Body of pancreas (tissue), 4 donors: Measurements from ENCODE around the gene C19orf73. TPM values are rescaled to one million over a fixed set of nuclear protein-coding genes. Genes with fewer than 3 reads are reported as not detected.
A peak's percentile ranks its signal among the peaks of the same experiment; 100 is the strongest.

Source experiments
- ATAC-seq: fragments of 150-250 bp; one replicate; pipeline ENCODE4 v1.9.1; 2016
- DNase-seq, 4 donors: peaks; one replicate each; pipeline ENCODE4 v3.0.0-alpha.2; 2019
- H3K27ac ChIP-seq, 4 donors: fragments of 200-600 bp; sonication (generic); 1 replicate in 3 of 4; 2 replicates in 1 of 4; pipeline versions ENCODE4 v1.5.1 to v1.6.1; 2016 to 2019; ENCODE audit warnings: mild to moderate bottlenecking in 1 of 4, mixed read lengths in 1 of 4, moderate library complexity in 1 of 4
- H3K27me3 ChIP-seq, 2 donors: fragments of 200-600 bp; sonication (generic); one replicate each; pipeline ENCODE4 v1.6.0; 2016; ENCODE audit warnings: mild to moderate bottlenecking in 1 of 2
- H3K36me3 ChIP-seq, 2 donors: fragments of 200-600 bp; sonication (generic); replicated peaks in 1 of 2; 2 replicates each; pipeline ENCODE4 v1.5.1; 2016; ENCODE audit warnings: low read depth in 2 of 2; ENCODE audit not compliant: insufficient read depth in 1 of 2
- H3K4me1 ChIP-seq: fragments of 200-600 bp; sonication (generic); one replicate; pipeline ENCODE4 v1.6.0; 2016
- H3K4me3 ChIP-seq, 2 donors: fragments of 200-600 bp; sonication (generic); 1 replicate in 1 of 2; 2 replicates in 1 of 2; pipeline ENCODE4 v1.5.1; 2016 to 2019
- H3K9me3 ChIP-seq, 3 donors: fragments of 200-600 bp; sonication (generic); 1 replicate in 2 of 3; 2 replicates in 1 of 3; pipeline ENCODE4 v1.5.1; 2016
- CTCF ChIP-seq, 7 experiments: fragments of 450-650 bp in 4 of 7; fragments of 200-600 bp in 3 of 7; sonication (generic) in 3 of 7; IDR thresholded peaks; one replicate each; pipeline ENCODE4 v1.5.1; 2016 to 2019; ENCODE audit warnings: antibody characterized with exemption in 7 of 7
- POLR2A ChIP-seq, 3 donors: fragments of 450-650 bp; IDR thresholded peaks; one replicate each; pipeline ENCODE4 v1.6.1; 2016; ENCODE audit warnings: antibody characterized with exemption in 3 of 3, mild to moderate bottlenecking in 2 of 3
- WGBS, 2 donors: methylation state at CpG; one replicate each; pipeline ENCODE4 v1.1.5; 2017; 5-methylcytosine and 5-hydroxymethylcytosine counted together
- intact Hi-C: fragments of 100-400 bp; cut with DNase I; formaldehyde crosslinking; loops from one replicate; pipeline ENCODE4 v1.15.1; 2023
- total RNA-seq, 2 donors: library from RNA; depleted of rRNA; stranded (reverse); fragments of >200 nt; gene quantifications; one replicate each; pipeline ENCODE4 v1.1.0, GENCODE V29; 2016

Gene C19orf73
- total RNA-seq, 2 donors from 2014 or later, result 2.3 TPM; not detected in 1

- 91 to 93% methylated on average over 6 of the region's 6 CpGs for WGBS, 2 donors
- Histone ChIP-seq H3K4me1 (peaks cover 26% of the 10 kb centered on the region), H3K27me3 (no peaks in the 10 kb centered on the region), H3K9me3 (no peaks in the 10 kb centered on the region), H3K4me3 (no peak overlapping the region), H3K27ac (no peak overlapping the region), H3K36me3 (peaks cover 10 to 23% of the 10 kb centered on the region in 2 donors)
- no peak for DNase-seq
- intact Hi-C loops, result loop anchor here (10.0 kb wide), 1 partner anchor 52 kb away; no protein-coding TSS in a partner anchor
- TF ChIP-seq POLR2A (IDR thresholded peaks at IDR 0.05) (no peak), CTCF (IDR thresholded peaks at IDR 0.05) (no peak)
- ATAC-seq, result no peak
Measured at GRCh38 chr19:49092686-49093085, 26.3 kb downstream of the C19orf73 start.

DNA sequence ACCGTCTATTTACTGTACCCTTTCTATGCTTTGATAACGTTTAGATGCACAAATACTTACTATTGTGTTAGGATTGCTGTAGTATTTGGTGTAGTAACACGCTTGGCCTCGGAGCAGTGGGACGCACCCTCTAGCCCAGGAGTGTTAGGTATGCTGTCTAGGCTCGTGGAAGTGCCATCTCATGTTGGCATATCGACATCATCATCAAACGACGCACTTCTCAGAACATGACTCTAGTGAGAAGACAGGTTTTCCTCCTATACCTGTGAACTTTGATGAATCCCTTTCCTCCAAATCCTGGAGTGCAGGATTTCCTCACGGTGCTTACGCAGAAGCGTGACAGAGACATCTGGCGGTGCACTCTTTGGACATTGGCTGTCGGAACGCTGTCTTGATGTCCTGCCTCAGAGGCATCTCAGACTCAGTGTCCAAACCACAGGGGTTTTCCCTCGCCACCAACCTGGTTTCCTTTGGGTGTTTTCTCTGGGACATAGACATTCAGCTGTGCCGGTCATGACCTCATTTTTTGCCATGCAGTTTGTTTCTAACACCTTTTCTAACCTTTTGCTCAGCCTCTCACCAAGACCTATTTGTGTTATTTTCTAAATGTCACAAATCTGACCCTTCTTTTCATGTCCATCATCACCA is 27.4 kb downstream of the C19orf73 start:
- Histone ChIP-seq H3K27ac (no peak overlapping the region), H3K4me3 (no peak overlapping the region), H3K27me3 (no peaks in the 10 kb centered on the region), H3K4me1 (peaks cover 33% of the 10 kb centered on the region), H3K9me3 (no peaks in the 10 kb centered on the region), H3K36me3 (peaks cover 10 to 23% of the 10 kb centered on the region in 2 donors)
- WGBS, 2 donors, result 83 to 91% methylated on average over 17 of the region's 17 CpGs
- DNase-seq, result no peak
- no peak for ATAC-seq
- intact Hi-C loops, result loop anchor here (10.0 kb wide), 1 partner anchor 53 kb away; no protein-coding TSS in a partner anchor
- no peak for TF ChIP-seq POLR2A (IDR thresholded peaks at IDR 0.05)
- TF ChIP-seq CTCF (IDR thresholded peaks at IDR 0.05), result no peak

DNA sequence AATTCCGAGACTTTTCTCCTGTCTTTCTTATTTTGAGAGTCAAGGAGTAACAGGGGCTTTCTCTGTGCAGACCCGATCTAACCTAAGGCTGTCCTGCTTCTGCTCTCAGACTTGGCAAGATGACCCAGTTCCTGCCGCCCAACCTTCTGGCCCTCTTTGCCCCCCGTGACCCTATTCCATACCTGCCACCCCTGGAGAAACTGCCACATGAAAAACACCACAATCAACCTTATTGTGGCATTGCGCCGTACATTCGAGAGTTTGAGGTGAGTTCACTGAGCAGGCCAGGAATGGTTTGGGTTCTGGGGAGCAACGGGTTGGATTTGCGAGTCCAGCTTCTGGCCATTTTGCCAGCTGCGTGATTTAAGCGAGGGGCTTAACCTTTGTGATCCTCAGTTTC is 32.6 kb downstream of the C19orf73 start:
- no peak for TF ChIP-seq POLR2A (IDR thresholded peaks at IDR 0.05)
- no peak for TF ChIP-seq CTCF (IDR thresholded peaks at IDR 0.05)
- Histone ChIP-seq H3K27ac (peak overlapping the region in 2 of 4 donors; percentile 79 to 84), H3K4me1 (peaks cover 49% of the 10 kb centered on the region), H3K36me3 (peaks cover 7 to 13% of the 10 kb centered on the region in 2 donors), H3K4me3 (peak overlapping the region; percentile 50 to 71), H3K9me3 (no peaks in the 10 kb centered on the region), H3K27me3 (no peaks in the 10 kb centered on the region)
- intact Hi-C loops, result no loop called here
- ATAC-seq, result no peak
- no peak for DNase-seq
- 11 to 14% methylated on average over 11 of the region's 11 CpGs for WGBS, 2 donors

GRCh38 chr19:49085868-49086232 is 33.1 kb downstream of the C19orf73 start:
- intact Hi-C loops, result no loop called here
- H3K27ac ChIP-seq, result peak overlapping the region in 3 of 4 donors; percentile 79 to 84 (median 84)
- no peaks in the 10 kb centered on the region for H3K27me3 ChIP-seq
- no peak for TF ChIP-seq CTCF (IDR thresholded peaks at IDR 0.05)
- no peak for TF ChIP-seq POLR2A (IDR thresholded peaks at IDR 0.05)
- no peaks in the 10 kb centered on the region for H3K9me3 ChIP-seq
- WGBS, 2 donors, result 1% methylated on average over 14 of the region's 14 CpGs
- H3K36me3 ChIP-seq, result peaks cover 7 to 11% of the 10 kb centered on the region in 2 donors
- H3K4me3 ChIP-seq, result peak overlapping the region; percentile 50 to 71
- DNase-seq (no peak), ATAC-seq (no peak)
- peaks cover 49% of the 10 kb centered on the region for H3K4me1 ChIP-seq
